GM19043 (cell line): ENCODE measurements around the gene RHCG.
A peak's percentile ranks its signal among the peaks of the same experiment; 100 is the strongest.

Source experiments
- ATAC-seq: cut with Tn5 transposase; IDR thresholded peaks from one replicate; pipeline ENCODE4 v1.9.1; 2021; ENCODE audit warnings: low read depth; ENCODE audit not compliant: unreplicated experiment

The RHCG gene

DNA sequence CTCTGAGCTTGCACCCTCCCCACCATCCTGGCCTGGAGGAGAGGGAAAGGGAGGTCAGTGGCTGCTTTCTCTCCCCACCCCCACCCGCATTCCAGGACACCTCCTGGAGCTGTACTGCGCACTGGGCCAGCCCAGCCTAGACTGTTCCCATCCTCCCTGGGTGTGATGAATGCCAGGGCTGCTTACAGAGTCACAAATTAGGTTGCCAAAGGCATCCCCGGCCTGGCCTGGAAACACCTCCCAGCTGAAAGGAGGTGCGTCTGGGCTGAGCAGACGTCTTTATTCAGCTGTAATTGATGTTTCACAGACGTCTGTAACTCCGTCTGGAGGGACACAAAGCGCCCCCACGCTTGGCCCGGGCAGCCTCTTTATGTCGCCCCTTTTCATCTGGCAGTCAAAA, 47.6 kb downstream of the RHCG start:
- no peak for ATAC-seq

DNA sequence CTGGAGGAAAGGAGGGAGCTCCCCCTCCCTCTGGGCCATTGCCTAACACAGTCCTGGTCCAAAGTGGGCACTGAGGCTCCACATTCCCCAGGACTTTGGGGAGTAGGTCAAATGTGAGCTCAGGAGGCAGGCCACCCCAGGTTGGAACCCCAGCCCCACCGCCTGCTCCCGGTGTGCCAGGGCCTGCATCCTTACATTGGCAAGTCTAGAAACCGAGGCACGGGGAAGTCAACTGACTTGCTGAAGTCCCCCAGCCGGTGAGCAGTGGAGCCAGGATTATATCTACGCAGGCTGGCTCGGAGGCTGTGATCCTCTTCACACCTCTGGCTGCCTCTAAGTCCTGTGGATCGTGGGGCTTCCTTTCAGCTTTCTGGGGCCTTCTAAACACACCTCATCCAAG, 48.7 kb downstream of the RHCG start:
- ATAC-seq, result no peak

DNA sequence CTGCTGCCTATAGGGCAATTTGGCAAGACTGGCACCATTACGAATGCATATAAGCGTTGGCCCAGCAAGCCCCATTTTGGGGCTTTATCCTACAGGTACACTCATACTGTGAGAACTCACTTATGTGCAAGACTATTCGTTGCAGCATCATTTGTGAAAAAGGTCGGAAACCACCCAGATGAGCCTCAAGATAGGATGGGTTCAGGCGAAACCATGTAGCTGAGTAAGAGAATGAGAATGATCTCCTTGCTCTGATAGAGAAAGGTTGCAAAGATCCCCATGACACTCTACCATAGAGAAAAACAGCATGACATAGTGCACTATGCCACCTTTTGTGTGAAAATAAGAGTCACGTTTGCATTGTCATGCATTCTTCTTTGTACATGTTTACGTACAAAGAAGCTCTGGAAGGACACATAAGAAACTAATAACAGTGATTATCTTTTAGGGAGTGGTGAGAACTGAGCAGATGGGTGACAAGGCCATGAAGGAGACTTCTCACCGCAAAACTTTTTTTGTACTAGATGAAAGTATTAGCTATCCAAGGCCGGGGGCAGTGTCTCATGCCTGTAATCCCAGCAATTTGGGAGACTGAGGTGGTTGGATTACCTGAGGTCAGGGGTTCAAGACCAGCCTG, 50.0 kb downstream of the RHCG start:
- ATAC-seq, result no peak

DNA sequence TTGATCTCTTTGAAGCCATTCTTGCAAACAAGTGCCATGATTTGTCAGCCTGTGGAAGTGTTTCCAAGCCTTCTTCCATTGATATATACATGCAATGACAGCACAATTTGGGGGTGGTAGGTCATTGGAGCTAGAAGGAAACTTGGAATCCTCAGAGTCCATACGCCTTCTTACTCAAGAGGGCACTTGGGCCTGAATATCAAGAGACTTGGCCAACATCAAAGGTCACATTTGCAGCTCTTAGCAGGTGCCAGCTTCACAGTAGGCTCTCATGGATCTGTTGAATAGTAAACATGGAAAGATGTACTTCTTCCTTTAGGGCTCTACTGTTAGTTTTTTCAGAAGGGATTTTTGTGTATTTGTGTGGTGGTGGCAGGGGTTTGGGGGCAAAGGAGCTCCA, 50.9 kb downstream of the RHCG start:
- ATAC-seq, result no peak

DNA sequence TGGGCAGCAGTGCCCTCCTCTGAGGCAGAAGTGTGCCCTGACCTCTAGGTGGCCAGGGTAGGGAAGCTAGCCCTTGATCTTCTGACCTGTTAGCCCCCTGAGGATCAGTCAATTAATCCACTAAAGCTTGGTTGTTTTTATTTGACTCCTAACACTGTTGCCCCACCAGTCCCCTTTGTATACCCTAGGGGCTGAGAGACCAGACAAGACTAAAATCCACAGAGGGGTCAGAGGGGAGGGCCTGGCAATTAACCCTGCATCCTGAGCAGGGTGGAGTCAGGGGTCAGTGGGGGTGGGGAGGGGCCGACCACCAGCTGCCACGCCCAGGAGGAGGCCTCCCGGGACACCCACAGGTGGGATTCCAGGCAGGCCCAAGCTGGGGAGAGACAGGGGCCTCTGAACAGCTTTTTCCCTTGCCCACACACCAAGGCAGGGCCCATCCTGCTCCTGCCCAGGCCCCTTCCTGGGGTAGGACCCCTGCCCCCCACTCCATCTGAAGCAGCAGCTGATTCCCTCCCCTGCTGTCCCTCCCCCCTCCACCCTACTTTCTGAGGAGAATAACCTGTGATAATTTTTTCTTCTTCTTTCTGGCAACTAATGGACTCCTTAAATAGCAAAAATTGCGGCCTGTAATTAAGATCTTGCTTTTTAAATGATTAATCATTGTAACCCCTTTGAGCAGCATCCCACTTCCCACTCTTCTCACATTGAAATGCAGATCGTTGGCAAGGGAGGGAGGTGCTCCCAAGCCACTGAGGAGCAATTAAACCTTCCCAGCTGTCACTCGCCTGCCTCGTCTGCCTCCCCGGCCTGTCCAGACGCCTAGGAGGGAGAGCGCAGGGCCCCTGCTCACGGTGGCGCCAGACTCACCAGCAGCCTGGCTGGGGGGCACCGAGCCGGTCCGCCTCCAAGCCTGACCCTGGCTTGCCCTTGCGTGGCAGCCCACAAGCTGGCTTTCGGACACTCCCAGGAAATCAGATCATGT, 51.9 kb downstream of the RHCG start:
- no peak for ATAC-seq

DNA sequence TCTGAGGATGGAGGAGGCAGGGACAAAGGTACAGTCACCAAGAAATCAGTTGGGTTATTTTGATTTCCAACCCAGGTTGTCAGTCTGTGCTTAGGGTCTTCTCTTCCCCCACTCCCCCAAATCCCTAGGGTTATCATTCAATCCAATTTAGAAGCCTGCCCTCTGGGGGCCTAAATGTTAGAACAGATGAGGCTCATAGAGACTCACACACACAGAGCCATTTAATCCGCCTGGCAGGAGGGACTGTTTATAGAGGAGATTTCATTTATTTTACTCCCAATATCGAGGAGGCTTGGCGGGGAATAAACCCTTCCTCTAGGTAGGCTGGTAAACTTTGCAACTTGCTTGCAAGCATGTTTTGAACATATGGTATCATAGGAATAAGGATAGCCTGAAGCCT, 52.8 kb downstream of the RHCG start:
- no peak for ATAC-seq

DNA sequence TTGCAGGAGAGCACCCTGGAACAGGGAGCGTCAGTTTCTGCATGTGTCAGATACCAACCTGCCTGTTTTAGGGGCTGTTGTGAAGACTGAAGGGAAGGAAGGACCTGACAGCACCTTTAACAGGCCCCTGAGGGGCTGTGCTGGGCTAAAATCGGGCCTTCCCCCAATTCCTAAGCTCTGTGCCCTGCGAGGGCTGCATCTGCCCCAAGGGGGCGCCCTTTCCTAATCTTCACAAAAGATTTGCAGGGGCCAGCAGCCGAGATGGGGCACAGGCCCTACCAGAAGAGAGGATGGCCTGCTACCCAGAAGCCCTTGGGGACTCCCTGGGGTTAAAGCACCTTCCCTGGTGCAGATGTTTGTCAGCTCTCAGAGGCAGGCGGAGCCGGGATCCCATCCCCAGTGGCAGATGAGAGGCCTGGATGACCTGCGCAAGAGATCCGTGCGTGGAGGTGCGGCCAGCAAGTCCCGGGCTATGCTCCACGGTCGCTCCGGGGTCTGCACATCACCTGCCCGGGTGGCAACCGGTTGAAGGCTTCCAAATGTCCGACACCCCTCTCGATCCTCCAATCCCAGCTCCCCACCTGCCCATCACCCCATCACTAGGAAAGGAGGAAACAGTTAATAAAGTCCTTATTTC, 53.6 kb downstream of the RHCG start:
- ATAC-seq, result no peak

DNA sequence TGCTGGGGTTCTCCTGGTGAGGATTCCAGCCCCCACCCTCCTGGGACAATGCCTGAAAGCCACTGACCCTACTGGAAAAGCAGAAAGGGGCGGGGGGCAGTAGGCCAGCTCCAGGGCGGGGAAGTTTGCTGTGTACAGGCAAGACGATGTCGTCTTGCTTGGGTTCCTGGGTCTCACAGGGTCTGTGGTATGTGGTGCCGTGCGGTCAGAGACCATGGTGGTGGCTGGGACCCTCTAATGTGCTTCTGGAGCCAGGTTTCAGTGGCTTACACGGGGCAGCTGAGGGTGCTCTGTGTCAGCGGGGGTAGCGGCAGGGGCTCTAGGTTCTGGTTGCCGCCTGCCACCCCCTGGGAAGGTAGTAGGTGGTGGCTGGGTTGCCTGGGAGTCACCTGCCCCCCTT, 54.2 kb downstream of the RHCG start:
- ATAC-seq, result no peak

DNA sequence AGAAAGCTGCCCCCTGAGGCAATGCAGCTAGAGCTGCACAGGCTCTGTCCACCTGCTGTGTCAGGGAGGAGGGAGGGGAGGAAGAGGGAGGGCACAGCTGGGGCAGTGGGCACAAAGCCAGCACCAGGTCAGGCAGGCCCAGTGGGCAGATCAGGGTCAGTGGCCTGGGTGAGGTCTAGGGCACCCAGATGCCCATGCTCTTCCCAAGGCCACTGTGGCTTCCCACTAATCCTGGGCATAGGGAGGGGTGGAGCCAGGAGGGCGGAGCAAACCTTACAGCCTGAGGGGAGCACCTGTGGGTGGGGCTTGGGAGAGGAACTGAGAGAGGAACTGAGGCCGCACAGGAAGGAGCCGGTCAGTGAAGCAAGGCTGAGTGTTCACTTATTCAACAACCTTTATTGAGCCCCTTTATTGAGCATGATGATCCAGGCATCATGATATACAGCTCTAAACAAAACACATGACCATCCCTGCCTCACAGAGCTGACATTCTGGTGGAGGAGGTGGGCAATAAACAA, 55.0 kb downstream of the RHCG start:
- peak; percentile 97 for ATAC-seq

DNA sequence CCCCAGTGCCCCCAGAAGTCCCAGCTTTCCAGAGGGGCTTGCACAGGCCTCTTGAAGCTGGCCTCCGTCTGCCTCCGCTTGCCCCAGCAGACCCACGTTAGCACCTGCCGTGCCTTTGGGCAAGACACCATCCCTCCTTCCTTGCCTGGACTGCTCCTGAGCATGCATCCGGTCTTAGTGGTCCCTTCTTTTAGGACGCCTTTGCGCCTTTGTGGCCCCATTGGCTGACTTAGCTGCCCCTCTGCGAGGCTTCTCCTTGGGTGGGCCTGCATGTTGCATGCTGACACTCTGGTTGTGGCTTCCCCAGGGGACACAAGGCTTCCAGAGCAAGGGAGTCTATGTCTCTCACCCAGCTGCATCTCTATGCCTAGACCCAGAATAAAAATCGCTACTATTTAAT, 56.6 kb downstream of the RHCG start:
- no peak for ATAC-seq

DNA sequence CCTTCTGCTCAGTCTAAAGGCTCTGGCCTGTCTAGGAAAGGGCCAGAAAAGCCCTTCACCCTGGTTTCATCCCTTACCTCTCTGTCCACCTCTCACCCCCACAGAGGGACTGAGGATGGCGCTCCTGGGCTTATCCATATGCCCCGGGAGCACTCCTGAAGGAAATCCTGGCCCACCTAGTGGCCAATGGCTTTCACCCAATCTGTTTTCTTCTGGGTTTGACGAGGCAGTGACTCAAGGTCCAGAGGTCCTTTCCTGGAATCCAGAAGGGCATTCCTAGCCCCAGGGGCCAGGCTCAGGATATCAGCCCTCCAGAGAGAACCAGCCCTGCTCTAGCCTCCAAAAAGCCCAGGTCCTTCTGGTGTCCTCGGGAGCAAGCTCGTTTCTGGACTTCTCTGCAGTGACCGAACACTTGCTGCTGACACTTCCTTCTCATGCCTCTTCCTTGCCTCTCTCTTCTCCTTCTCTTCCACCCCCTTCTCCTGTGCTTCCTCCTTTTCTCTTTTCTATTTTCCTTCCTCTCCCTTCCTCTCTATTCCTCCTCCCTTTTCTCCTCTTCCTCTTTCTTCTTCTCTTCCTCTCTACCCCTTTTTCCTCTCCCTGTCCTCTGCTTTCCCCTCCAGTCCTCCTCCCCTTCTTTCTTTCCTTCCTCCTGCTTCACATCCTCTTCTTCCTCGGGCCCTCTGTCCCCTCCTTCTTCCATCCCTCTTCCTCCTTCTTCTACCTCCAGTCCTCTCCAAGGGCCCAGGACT, 59.6 kb downstream of the RHCG start:
- no peak for ATAC-seq

DNA sequence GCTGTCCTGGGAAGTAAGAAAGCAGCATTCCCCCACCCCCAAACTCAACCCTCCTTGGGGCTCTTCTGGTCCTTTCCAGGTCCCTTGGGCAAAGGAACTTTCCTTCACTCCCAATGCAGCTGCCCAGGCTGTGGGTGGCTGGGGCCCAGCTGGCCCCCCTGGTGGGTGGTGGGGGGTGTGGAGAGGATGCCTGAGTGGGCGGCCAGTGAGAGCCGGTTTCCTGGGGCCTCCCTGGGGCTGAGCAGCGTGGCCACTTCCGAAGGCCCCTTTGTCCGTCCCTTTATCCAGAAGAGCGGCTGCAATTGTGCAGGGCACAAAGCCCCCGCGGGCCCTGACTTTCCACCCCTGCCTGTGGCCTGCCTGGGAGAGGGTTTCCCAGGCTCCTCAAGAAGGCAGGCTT, 61.0 kb downstream of the RHCG start:
- ATAC-seq, result no peak

DNA sequence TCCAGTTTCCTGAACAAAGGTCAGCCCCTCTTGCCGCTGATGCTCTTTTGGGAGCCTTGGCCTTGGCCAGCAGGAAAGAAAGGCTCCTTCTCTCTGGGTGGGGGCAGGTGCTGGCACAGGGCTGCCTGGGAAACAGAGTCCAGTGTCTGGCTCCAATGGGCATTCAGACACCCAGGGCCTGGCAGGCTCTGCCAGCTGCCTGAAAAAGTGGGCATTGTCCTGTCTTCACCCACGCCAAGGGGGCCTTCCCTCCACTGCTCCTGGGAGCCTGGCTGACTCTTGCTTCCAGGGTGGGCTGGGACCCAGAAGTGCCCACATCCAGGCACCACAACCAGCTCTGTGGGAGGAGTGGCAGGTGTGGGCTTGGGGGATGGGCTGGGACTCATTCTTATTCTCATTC, 62.7 kb downstream of the RHCG start:
- ATAC-seq, result no peak

DNA sequence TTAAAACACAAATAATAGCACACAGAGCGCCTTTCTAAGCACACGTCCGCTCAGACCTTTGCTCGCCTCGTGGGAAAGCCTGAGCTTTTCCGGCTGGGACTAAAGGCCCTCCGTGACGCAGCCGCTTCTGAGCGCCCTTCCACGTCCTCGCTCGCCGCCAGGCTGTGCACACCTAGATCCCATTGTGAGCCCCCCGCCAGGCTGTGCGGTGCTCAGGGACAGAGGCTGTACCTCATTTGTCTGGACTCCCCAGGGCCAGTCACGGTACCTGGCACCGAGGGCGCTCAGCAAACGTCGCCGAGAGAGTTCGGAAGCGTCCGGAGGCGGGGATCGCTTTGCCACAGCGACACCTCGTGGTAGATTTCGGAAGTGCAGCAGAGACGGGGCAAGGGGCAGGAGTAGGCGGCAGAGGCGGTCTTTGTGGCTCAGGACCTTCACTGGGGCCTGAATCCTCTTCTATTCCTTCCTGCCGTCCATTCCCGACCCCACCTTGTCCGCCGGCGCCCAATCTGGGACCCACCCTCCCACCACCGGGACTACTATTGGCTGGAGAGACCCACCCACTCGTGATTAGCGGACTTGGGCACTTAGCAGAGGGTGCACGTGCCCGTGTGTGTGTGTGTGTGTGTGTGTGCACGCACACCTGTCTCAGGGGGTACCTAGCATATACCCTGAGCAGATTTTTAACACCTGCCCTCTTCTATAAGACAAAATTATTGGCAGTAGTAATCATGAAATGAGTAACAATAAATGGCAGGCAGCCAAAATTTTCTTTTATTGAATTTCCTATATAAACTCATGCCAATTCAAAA, 65.6 kb downstream of the RHCG start:
- ATAC-seq, result peak; percentile 96

DNA sequence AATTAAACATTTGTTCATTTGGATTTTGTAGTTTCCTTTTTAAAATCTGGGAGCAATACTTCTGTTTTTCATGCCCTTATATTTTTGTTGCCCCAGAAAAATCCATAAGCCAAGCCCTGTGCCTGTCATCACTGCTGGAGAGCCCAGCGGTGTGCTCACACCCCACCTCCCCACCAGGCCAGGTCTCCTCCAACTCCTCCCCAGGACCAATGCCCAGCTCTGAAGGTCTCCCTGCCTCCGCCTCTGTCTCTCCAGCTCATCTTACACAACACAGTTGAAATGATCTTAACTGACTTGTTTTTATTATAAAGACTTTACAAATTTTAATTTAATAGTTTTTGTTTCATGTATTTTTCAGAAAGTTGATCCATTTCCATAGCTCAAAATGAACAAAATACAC, 66.4 kb downstream of the RHCG start:
- no peak for ATAC-seq

DNA sequence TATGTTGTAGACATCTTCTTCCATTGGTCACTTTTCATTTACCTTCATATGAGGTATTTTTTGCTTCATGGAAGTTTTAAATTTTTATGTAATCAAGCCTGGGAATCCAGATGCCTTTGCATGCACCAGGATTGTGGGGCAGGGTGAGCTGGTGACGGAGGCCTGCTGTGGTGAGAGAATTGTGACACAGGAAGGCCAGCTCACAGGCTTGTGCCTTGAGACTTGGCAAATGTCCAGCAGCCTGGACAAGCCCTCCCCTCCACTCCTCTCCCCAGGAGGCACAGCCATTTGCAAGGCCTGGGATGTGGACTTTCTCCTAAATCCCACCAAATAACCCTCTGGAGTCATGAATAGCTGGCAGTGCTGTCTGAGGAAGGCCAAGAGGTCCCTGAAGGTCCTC, 67.4 kb downstream of the RHCG start:
- ATAC-seq, result no peak

DNA sequence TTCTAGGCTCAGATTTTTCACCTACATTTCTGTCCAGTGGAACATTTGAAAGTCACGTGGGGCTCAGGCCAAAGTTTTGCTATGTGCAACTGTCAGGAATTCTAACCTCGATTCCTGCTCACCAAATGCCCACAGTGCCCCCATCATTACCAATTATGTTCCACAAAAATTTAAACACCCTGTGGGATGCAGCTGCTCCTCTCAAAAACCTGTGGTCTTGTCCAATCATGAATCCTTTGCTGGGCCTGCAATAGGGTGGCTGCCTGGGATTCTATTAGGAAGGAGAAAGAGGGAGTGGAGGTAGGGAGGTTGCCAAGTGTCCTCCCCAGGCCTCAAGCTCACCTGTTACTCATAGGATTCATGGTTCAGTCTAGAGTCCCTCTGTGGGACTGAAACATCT, 68.1 kb downstream of the RHCG start:
- no peak for ATAC-seq

DNA sequence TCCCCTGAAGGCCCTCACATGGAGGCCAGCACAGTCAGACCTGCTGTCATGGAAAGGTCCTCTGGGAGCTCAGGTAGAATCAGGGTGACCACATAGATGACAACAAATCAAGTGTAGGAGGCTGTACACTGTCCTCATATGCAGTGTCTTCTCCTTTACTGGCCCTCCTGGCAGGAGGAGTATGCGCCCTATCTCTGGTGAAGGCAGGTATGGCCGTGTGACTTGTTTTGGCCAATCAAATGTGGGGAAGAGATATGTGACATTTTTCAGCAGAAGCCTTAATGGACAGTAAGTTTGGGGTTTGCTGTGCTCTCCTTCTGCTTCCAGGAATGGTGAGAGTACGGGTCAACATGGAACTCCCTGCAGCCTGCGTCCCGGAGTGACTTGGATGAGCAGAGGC, 69.9 kb downstream of the RHCG start:
- no peak for ATAC-seq

DNA sequence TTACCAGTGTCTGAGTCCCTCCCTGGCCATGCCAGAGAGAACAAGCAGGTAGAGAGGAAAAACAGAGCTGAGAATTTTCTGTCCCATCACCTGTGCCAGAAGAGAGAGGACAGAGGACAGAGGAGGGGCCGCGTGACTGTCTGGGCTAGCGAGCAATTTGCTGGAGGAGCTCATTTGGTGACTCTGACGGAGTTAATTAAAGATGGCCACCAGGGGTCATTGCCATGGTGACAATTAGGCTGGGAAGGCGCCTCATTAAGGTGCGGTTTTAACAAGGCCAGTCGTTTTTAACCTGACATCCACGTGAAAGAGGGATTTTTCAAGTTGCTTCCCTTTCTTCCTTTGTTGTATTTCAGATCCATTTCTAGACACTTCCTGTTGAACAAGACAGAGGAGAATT, 72.4 kb downstream of the RHCG start:
- ATAC-seq, result no peak
